Stimulated activated CD8-positive, alpha-beta memory T cell treated with anti-CD3 and anti-CD28 coated beads, Interleukin-12 subunit alpha, Interleukin-12 subunit beta, amount 100 ng/mL, for 24 hours (primary cell): Measurements from ENCODE around the gene NRXN3.

ENCODE experiments used
- DNase-seq: peaks from one replicate; pipeline ENCODE4 v3.0.0-alpha.2; 2020; ENCODE audit errors: extremely low read depth

Gene NRXN3

GRCh38 chr14:79608446-79608845 is 1438.3 kb downstream of the NRXN3 start:
- no peak for DNase-seq

DNA sequence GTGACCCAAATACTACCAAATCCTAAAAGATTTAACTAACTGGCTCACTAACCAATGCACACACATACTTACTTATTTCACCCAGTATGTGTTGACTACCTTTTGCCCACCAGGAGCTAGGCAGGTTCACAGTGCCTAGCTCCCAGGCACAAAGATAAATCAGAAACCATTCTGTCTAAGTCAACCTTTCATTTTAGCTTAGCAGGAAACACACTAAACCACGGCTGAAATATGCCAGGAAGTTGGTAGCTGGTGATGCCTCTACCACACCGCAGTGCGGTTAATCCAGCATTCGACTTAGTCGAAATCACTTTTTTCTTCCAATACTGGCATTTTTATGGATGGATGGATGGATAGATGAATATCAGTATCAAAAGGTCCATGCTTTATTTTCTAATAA is 1443.5 kb downstream of the NRXN3 start:
- no peak for DNase-seq

DNA sequence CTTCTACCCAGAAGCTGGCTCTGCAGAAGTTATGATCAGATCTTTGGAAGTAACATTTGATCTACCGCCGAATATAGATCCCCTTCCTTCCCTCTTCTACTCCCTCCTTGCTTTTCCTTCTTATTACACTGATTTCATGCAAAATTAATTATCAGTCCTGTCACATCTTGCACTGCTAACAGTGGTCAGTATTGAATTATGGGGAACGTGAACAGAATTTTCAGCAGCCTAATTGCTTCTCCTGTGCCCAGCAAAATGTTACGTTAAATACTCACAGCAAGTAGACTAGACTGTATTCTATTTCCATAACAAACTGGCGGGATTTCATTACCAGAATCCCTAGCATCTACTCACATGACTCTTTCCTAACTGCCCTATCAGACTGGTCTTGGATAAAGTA is 1444.3 kb downstream of the NRXN3 start:
- no peak for DNase-seq

GRCh38 chr14:79627058-79627457 is 1456.9 kb downstream of the NRXN3 start:
- no peak for DNase-seq

DNA sequence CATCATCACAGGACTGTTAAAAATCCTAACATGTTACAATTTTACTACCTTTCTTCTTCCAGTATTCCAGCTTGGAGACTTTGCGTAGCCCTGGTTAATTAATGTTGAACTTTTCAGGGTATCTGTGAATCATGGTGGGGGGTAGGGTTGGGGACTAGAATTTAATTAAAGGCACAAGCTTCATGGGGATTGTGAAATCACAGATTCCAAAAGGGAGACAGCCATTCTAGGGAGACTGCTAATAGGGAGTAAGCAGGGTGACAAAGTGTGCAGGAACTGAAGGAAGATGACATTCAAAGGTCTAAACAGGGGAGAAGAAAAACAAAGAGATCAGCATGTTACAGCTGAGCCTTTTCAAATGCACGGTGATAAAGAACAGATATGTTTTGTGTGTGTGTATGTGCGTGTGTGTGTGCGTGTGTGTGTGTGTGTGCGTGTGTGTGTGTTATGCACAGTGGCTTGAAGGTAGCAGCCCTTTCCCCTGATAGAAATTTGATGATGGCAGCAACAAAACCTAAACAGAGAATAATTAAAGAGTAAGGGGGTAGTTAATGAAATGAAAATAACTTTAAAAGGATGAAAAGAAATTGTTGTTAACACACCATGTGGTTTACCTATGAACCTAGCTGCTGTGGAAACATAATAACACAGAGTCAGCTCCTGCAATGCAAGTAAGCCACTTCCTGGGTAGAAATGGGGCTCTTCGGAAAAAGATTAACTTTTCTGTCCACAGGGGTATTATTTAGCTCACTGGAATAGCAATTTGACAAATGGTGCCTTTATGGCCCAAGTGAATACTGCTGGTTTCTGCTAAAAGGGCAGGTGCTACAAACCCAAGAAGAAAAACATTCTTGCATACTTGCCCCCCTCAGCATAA is 1459.5 kb downstream of the NRXN3 start:
- no peak for DNase-seq

GRCh38 chr14:79630288-79630960 is 1460.3 kb downstream of the NRXN3 start:
- DNase-seq = no peak

DNA sequence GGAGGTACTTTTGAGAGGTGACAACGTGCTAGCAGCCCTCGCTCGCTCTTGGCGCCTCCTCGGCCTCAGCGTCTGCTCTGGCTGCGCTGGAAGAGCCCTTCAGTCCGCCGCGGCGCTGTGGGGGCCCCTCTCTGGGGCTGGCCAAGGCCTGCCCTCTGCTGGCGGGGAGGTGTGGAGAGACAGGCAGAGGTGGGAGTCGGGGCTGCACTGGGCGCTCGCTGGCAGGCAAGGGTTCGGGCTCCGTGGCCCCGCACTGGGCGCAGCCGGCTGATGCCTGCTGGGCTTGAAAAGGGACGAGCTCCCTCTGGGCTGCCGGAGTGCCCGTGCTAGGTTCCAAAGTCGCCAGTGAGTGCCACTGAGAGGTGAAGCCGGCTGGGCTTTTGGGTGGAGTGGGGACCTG is 1461.1 kb downstream of the NRXN3 start:
- DNase-seq = no peak

GRCh38 chr14:79638672-79639266 is 1468.6 kb downstream of the NRXN3 start:
- DNase-seq = no peak

GRCh38 chr14:79639613-79640012 is 1469.4 kb downstream of the NRXN3 start:
- DNase-seq = no peak

- DNase-seq = no peak
Measured at GRCh38 chr14:79641371-79641770, 1471.2 kb downstream of the NRXN3 start.

GRCh38 chr14:79643132-79643531 is 1473.0 kb downstream of the NRXN3 start:
- DNase-seq = no peak

DNA sequence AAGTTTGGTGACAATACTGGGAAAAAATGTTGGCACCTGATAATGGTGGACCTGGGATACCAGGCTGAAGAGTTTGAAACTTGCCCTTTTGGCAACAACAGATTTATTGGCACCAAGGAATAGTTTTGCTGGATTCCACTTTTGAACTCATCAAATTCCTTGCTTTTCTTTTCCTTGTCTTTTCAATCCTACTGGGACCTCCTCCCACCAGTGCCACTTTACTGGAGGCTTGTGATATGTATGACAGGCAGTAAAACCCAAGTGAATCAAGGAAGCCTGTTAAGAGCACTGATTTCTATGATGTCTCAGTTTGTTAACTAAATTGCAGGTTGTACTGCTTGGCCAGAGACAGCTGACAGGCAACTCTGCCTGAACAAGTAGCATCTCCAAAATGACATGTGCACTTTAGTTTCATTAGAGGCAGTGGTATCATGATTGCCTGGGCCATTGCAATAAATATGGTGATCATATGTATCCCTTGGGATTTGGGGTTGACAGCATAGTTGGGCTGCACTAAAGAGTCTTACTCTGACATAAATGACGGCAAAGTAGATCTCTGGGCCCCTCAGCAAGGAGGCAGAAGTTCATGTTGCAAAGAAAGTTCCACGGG is 1475.7 kb downstream of the NRXN3 start:
- no peak for DNase-seq

- no peak for DNase-seq
Measured at GRCh38 chr14:79649856-79650255, 1479.7 kb downstream of the NRXN3 start.

DNA sequence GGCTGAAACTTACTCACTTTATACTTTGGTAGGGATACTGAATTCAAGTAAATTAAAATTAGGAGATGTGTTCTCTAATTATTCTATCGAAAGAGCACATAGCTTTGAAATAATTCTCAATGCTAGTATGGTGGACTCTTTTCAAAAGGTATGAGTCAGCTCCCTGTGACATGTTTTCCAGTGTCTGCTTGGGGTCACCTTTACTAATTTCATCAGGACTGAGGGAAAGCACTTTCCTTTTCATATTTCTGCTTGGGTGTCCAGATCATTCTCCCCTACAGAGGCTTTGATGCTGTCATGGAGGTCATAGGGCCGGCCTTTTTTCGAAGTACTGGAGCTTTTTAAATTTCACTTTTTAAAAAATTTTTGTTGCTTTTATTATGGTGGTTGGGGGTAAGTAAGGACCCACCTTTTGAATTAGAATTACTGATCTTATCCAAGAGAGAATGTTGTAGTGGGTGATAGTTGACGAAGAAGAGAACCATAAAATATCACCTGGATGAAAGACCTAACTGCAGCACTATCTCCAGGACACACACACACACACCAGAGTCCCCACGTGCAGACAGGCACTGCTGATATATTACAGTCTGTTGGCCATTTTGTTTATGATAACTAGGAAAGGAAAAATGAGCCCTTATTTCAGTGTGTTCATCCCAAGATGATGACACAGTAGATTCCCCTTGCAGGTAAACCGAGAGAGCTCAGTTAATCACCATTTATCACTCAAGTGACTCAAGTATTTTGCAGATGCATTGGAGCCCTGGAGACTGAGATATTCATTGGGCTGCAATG is 1482.5 kb downstream of the NRXN3 start:
- no peak for DNase-seq

- DNase-seq = no peak
Measured at GRCh38 chr14:79656056-79656455, 1485.9 kb downstream of the NRXN3 start.

- no peak for DNase-seq
Measured at GRCh38 chr14:79656496-79656895, 1486.3 kb downstream of the NRXN3 start.

GRCh38 chr14:79658221-79658620 is 1488.0 kb downstream of the NRXN3 start:
- DNase-seq = no peak

GRCh38 chr14:79658769-79659168 is 1488.6 kb downstream of the NRXN3 start:
- no peak for DNase-seq

DNA sequence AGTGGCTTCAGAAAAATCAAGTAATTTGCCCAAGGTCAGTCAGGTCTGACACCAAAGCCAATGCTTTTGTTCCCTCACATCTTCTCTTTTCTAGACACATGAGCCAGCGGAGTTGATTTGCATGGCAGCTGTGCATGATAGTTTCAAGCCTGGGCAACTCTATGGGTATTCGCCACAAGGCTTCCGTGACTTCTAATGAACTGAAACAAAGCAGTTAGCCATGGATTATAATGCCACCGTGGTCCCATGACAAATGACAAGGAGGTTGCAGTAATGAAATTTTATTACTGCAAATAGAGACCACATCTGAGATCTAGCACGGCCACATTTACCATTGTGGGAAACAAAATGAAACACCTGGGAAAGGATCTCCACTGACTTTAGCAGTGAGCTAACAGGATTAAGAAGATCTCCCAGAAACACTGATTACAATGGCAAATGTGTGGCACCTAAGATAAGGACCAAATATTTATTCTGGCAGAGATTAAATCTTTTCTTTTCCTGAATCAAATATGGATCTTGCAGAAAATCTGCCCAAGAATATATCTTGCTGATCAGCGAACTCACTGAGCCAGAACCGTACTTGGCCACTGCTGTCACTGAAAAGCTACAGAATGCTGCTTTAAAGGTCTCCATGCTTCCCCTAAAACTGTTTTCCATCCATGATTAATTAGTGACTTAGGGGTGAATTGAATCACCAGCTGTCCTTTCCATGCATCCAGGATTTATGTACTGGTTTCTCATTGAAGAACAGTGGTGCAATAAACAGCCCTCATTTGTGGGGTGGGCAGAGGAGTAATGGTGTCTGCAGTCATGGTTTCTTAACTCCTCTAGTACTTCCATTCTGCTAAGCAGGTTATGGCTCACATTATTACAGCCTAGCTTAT is 1490.1 kb downstream of the NRXN3 start:
- no peak for DNase-seq

DNA sequence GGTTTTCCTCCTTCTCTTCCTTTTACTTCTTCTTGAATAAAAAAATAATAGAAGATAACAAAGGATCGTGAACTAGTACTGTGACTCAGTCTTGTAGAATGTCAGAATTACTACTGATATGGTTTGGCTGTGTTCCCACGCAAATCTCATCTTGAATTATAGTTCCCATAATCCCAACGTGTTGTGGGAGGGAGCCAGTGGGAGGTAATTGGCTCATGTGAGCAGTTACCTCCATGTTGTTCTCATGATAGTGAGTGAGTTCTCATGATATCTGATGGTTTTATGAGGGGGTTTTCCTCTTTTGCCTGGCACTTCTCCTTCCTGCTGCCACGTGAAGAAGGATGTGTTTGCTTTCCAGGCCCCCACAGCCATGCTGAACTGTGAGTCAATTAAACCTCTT is 1491.6 kb downstream of the NRXN3 start:
- DNase-seq = no peak

DNA sequence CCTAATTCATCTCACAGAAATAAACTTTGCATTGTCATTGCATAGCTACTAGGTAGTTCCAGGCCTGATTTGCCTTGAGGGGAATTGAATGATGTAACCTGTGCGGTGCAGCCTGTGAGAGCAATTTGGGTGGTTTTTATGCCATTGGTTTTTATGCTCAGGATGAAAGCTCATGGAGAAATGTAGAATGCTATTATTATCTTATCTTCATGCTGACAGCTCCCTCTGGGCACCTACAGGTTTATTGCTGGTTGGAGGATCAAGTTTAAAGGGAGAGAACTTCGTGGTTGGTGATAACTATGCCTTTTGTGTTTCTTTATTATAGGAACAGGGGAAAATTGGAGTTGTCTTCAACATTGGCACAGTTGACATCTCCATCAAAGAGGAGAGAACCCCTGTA is 1493.3 kb downstream of the NRXN3 start:
- no peak for DNase-seq
